PC-3 (cell line): ENCODE results near the gene VSIG10. TPM values are rescaled to one million over a fixed set of nuclear protein-coding genes. Genes with fewer than 3 reads are reported as not detected.
"Not testable (repeated sequence)": the region's sequence is repeated elsewhere in the genome, so short reads cannot be mapped to it uniquely, and the experiment has no call there.

Experiments
- ATAC-seq: fragments of 200-7000 bp; cut with Tn5 transposase; 2 replicates; pipeline ENCODE4 v1.9.1; 2020; ENCODE audit warnings: mild to moderate bottlenecking, moderate library complexity
- BruUV-seq: library from RNA; stranded (reverse); fragments of 400-500 nt; replicated peaks from 2 replicates; lab custom pipeline; 2021; lab: Mats Ljungman, UMichigan
- CTCF ChIA-PET: fragments of 300-600 bp; sonication (Branson Sonifier 250); formaldehyde crosslinking; loops from one replicate; lab custom pipeline; 2022; ENCODE audit warnings: antibody characterized with exemption; lab: Charles Lee
- POLR2A ChIA-PET: fragments of 300-600 bp; sonication (Branson Sonifier 250); formaldehyde crosslinking; loops from one replicate; lab custom pipeline; 2022; ENCODE audit warnings: antibody characterized with exemption; ENCODE audit not compliant: unreplicated experiment; lab: Charles Lee
- DNase-seq: peaks from one replicate; pipeline ENCODE4 v3.0.0-alpha.2; 2015
- H2AFZ ChIP-seq: fragments of 300-600 bp; sonication (generic); 2 replicates; pipeline ENCODE4 v1.6.0; 2016; ENCODE audit warnings: antibody characterized with exemption, low read length
- H3F3A ChIP-seq: fragments of 300-600 bp; sonication (generic); one replicate; pipeline ENCODE4 v1.6.0; 2017; ENCODE audit warnings: antibody characterized with exemption, low read length, control low read depth, mild to moderate bottlenecking; ENCODE audit not compliant: unreplicated experiment
- H3K27ac ChIP-seq: fragments of 300-600 bp; sonication (generic); 2 replicates; pipeline ENCODE4 v1.5.1; 2016; ENCODE audit warnings: mild to moderate bottlenecking, low read length
- H3K27me3 ChIP-seq: fragments of 300-600 bp; sonication (generic); 2 replicates; pipeline ENCODE4 v1.6.1; 2016; ENCODE audit warnings: low read length, mixed read lengths
- H3K36me3 ChIP-seq: fragments of 300-600 bp; sonication (generic); 2 replicates; pipeline ENCODE4 v1.6.1; 2016; ENCODE audit warnings: low read depth, mixed run types, low read length, mixed read lengths
- H3K4me1 ChIP-seq: fragments of 300-600 bp; sonication (generic); 2 replicates; pipeline ENCODE4 v1.5.1; 2016; ENCODE audit warnings: low read length; ENCODE audit not compliant: insufficient read depth
- H3K4me2 ChIP-seq: fragments of 300-600 bp; sonication (generic); 2 replicates; pipeline ENCODE4 v1.6.0; 2016; ENCODE audit warnings: low read length
- H3K4me3 ChIP-seq: fragments of 300-600 bp; sonication (generic); 2 replicates; pipeline ENCODE4 v1.5.1; 2016; ENCODE audit warnings: mild to moderate bottlenecking, low read length, mixed read lengths
- H3K79me2 ChIP-seq: fragments of 300-600 bp; sonication (generic); 2 replicates; pipeline ENCODE4 v1.6.1; 2017; ENCODE audit warnings: low read length, mixed read lengths
- H3K9ac ChIP-seq: fragments of 300-600 bp; sonication (generic); 2 replicates; pipeline ENCODE4 v1.6.0; 2016; ENCODE audit warnings: mild to moderate bottlenecking, low read length
- H3K9me2 ChIP-seq: fragments of 300-600 bp; sonication (generic); replicated peaks from 2 replicates; pipeline ENCODE4 v1.6.1; 2016; ENCODE audit warnings: mixed run types, low read length, mixed read lengths
- H3K9me3 ChIP-seq: fragments of 300-600 bp; sonication (generic); 2 replicates; pipeline ENCODE4 v1.6.1; 2016; ENCODE audit warnings: low read length, mixed read lengths
- H4K20me1 ChIP-seq: fragments of 300-600 bp; sonication (generic); 2 replicates; pipeline ENCODE4 v1.6.1; 2016; ENCODE audit warnings: low read length, mixed read lengths
- EZH2 ChIP-seq: fragments of 300-600 bp; sonication (generic); IDR thresholded peaks from one replicate; pipeline ENCODE4 v1.6.1; 2017; ENCODE audit warnings: antibody characterized with exemption, mild to moderate bottlenecking, low read length; ENCODE audit not compliant: unreplicated experiment
- EZH2phosphoT487 ChIP-seq: fragments of 300-600 bp; sonication (generic); IDR thresholded peaks from 2 replicates; pipeline ENCODE4 v1.6.1; 2018; ENCODE audit warnings: mild to moderate bottlenecking, antibody characterized with exemption, low read length, borderline replicate concordance
- intact Hi-C: fragments of 100-400 bp; cut with micrococcal nuclease; formaldehyde crosslinking; loops from 2 replicates; pipeline ENCODE4 v1.9.0; 2023
- total RNA-seq: library from RNA; depleted of rRNA; stranded (reverse); fragments of >200 nt; gene quantifications from 2 replicates; pipeline ENCODE4 v1.2.3, GENCODE V29; 2014
- TF ChIP-seq, protein P1 (sequence below): fragments of 300-600 bp; sonication (generic); conservative IDR thresholded peaks from 2 replicates; pipeline ENCODE4 v1.5.1; 2017; ENCODE audit warnings: antibody characterized with exemption, low read depth, mild to moderate bottlenecking, low read length

Gene VSIG10
- total RNA-seq, 1 experiment from 2014 or later: 60.8 TPM

DNA sequence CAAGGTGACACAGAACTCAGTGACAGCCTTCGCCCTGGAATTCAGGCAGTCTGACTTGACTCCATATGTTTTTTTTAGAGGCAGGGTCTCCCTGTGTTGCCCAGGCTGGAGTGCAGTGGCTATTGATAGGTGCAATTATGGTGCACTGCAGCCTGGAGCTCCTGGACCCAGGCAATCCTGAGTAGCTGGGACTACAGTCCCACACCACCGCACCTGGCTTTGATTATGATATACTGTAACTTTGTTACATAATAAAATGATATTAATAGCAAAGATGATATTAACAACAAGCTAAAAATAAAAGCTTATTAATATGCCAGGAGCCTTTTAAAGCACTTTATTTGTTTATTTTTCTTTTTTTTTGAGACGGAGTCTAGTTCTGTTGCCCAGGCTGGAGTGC, 9.8 kb downstream of the VSIG10 start:
- no peaks in the 10 kb centered on the region for H3K9me3 ChIP-seq
- DNase-seq (no peak), ATAC-seq (no peak)
- no peaks in the 10 kb centered on the region for H3K27me3 ChIP-seq
- H3K36me3 ChIP-seq: no peaks in the 10 kb centered on the region
- H3K4me2 ChIP-seq: no peak overlapping the region
- H3K27ac ChIP-seq: no peak overlapping the region
- no peaks in the 10 kb centered on the region for H3F3A ChIP-seq
- H3K4me3 ChIP-seq: no peak overlapping the region
- POLR2A ChIA-PET: no interaction called here
- H3K4me1 ChIP-seq: peaks cover 8% of the 10 kb centered on the region
- no peaks in the 10 kb centered on the region for H3K9me2 ChIP-seq
- intact Hi-C loops: no loop called here
- CTCF ChIA-PET: no interaction called here
- no TSS peak for BruUV-seq
- no peaks in the 10 kb centered on the region for H4K20me1 ChIP-seq
- no peaks in the 10 kb centered on the region for H3K79me2 ChIP-seq
- H2AFZ ChIP-seq: no peak overlapping the region
- TF ChIP-seq EZH2 (no peak), EZH2phosphoT487 (no peak)
- no peak overlapping the region for H3K9ac ChIP-seq

DNA sequence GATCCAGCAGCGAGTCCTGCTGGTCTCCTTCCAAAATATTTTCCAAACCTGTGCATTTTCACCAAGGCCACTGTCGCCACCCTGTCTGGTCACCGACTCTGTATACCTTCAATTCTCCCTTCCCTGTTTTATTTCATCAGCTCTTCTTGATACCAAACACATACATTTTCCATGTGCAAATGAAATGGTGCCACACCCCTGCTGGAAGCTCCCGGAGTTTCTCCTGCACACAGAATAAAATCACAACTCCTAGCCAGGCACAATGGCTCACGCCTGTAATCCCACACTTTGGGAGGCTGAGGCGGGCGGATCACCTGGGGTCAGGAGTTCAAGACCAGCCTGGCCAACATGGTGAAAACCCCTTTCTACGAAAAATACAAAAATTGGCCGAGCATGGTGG, 14.0 kb downstream of the VSIG10 start:
- Histone ChIP-seq H2AFZ (no peak overlapping the region), H3K27ac (no peak overlapping the region), H3K4me3 (no peak overlapping the region), H3K79me2 (no peaks in the 10 kb centered on the region), H3K27me3 (no peaks in the 10 kb centered on the region), H3K36me3 (no peaks in the 10 kb centered on the region), H3K9ac (no peak overlapping the region), H3F3A (no peaks in the 10 kb centered on the region), H3K4me1 (peaks cover 3% of the 10 kb centered on the region; the same call in 1 of the 2 replicates), H3K4me2 (no peak overlapping the region), H3K9me2 (no peaks in the 10 kb centered on the region), H3K9me3 (no peaks in the 10 kb centered on the region), H4K20me1 (no peaks in the 10 kb centered on the region)
- ChIA-PET POLR2A (no interaction called here), CTCF (no interaction called here)
- ATAC-seq (no peak), DNase-seq (no peak)
- no TSS peak for BruUV-seq
- TF ChIP-seq, protein P1, sequence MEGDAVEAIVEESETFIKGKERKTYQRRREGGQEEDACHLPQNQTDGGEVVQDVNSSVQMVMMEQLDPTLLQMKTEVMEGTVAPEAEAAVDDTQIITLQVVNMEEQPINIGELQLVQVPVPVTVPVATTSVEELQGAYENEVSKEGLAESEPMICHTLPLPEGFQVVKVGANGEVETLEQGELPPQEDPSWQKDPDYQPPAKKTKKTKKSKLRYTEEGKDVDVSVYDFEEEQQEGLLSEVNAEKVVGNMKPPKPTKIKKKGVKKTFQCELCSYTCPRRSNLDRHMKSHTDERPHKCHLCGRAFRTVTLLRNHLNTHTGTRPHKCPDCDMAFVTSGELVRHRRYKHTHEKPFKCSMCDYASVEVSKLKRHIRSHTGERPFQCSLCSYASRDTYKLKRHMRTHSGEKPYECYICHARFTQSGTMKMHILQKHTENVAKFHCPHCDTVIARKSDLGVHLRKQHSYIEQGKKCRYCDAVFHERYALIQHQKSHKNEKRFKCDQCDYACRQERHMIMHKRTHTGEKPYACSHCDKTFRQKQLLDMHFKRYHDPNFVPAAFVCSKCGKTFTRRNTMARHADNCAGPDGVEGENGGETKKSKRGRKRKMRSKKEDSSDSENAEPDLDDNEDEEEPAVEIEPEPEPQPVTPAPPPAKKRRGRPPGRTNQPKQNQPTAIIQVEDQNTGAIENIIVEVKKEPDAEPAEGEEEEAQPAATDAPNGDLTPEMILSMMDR: no peak
- TF ChIP-seq EZH2 (no peak), EZH2phosphoT487 (no peak)
- intact Hi-C loops: no loop called here

DNA sequence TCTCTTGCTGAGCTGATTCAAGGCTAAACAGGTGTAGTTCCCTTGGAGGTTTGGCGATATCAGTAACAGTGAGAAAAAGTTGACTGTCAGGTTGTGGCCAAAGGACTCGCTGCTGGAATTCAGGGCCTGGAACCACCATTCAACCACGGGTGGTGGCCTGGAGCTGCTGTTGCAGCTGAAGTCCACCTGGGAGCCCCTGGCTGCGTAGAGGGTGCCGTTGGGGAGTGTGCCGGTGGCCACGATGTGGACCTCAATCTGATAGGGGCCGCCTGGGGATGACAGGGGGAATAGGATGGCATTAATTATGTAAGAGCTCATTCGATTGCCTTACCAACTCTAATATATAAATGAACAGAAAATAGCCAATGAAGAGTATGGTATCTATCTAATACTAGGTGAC, 21.6 kb downstream of the VSIG10 start:
- no peaks in the 10 kb centered on the region for H3K79me2 ChIP-seq
- no peaks in the 10 kb centered on the region for H4K20me1 ChIP-seq
- ChIA-PET POLR2A (no interaction called here), CTCF (no interaction called here)
- no peaks in the 10 kb centered on the region for H3K4me1 ChIP-seq
- H3K4me2 ChIP-seq: no peak overlapping the region
- no peaks in the 10 kb centered on the region for H3K27me3 ChIP-seq
- H3K9ac ChIP-seq: no peak overlapping the region
- H3F3A ChIP-seq: no peaks in the 10 kb centered on the region
- H3K9me2 ChIP-seq: no peaks in the 10 kb centered on the region
- no peak overlapping the region for H3K4me3 ChIP-seq
- H3K27ac ChIP-seq: no peak overlapping the region
- no peaks in the 10 kb centered on the region for H3K9me3 ChIP-seq
- TF ChIP-seq, protein P1: no peak
- no peak for TF ChIP-seq EZH2phosphoT487
- no peak for TF ChIP-seq EZH2
- peaks cover 7% of the 10 kb centered on the region; the same call in 1 of the 2 replicates for H3K36me3 ChIP-seq
- ATAC-seq: no peak
- intact Hi-C loops: no loop called here
- BruUV-seq: no TSS peak
- H2AFZ ChIP-seq: no peak overlapping the region
- no peak for DNase-seq

DNA sequence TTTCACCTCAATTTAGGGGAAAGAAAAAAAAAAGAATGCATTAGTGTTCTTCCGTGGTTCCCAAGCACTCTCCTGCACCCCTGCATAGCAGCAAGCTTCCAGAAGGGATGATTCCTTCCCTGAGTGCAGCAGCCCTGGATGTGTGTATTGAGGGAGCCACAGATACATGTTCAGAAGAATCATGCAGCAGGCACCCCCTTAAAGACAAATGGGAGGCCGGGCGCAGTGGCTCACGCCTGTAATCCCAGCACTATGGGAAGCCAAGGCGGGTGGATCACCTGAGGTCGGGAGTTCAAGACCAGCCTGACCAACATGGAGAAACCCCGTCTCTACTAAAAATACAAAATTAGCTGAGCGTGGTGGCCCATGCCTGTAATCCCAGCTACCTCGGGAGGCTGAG, 22.3 kb downstream of the VSIG10 start:
- intact Hi-C loops: not testable (repeated sequence)

More for the DNA sequence above, 22.3 kb downstream of the VSIG10 start:
- H3K4me2 ChIP-seq, H3K27ac ChIP-seq, ATAC-seq, CTCF ChIA-PET, H3K27me3 ChIP-seq, H3K36me3 ChIP-seq, H4K20me1 ChIP-seq, H2AFZ ChIP-seq, H3F3A ChIP-seq, DNase-seq, POLR2A ChIA-PET, H3K9ac ChIP-seq, H3K4me3 ChIP-seq, H3K9me2 ChIP-seq, H3K79me2 ChIP-seq, H3K9me3 ChIP-seq, H3K4me1 ChIP-seq, BruUV-seq: not testable (repeated sequence)
